H1 (cell line): ENCODE data around the gene FASTK. TPM values are rescaled to one million over a fixed set of nuclear protein-coding genes. Genes with fewer than 3 reads are reported as not detected.
A peak's percentile ranks its signal among the peaks of the same experiment; 100 is the strongest.

Source experiments
- CTCF ChIA-PET: fragments of 300-600 bp; sonication (Branson Sonifier 250); formaldehyde crosslinking; loops from one replicate; lab custom pipeline; 2021; ENCODE audit not compliant: partially characterized antibody; lab: Charles Lee
- POLR2A ChIA-PET: fragments of 300-600 bp; sonication (Branson Sonifier 250); formaldehyde crosslinking; loops from one replicate; lab custom pipeline; 2021; ENCODE audit warnings: inconsistent platforms; ENCODE audit not compliant: partially characterized antibody; lab: Charles Lee
- DNase-seq, 2 experiments: peaks; one replicate each; pipeline versions ENCODE4 v3.0.0 to v3.0.0-alpha.2; 2010 to 2022; ENCODE audit warnings: low spot score in 2 of 2, low read depth in 1 of 2, mixed read lengths in 1 of 2
- FAIRE-seq: peaks from 2 replicates; lab custom pipeline; 2011; peaks lifted over from hg19 to GRCh38; lab: Jason Lieb, UNC
- H2AFZ ChIP-seq: 2 replicates; pipeline ENCODE4 v1.8.1; 2012; ENCODE audit warnings: low read length, inconsistent platforms
- H2AK5ac ChIP-seq: 2 replicates; pipeline ENCODE4 v1.6.1; 2013; ENCODE audit warnings: low read depth, low read length
- H2BK120ac ChIP-seq: replicated peaks from 2 replicates; pipeline ENCODE3; 2013; ENCODE audit warnings: low read depth, low read length, inconsistent platforms
- H2BK12ac ChIP-seq: 2 replicates; pipeline ENCODE4 v1.6.1; 2013; ENCODE audit warnings: low read depth, low read length
- H2BK15ac ChIP-seq: 2 replicates; pipeline ENCODE4 v1.6.1; 2013; ENCODE audit warnings: low read length
- H2BK20ac ChIP-seq: 2 replicates; pipeline ENCODE4 v1.6.1; 2013; ENCODE audit warnings: low read length
- H2BK5ac ChIP-seq: 2 replicates; pipeline ENCODE4 v1.6.1; 2013; ENCODE audit warnings: low read depth, low read length
- H3K14ac ChIP-seq: 2 replicates; pipeline ENCODE4 v1.6.1; 2013; ENCODE audit warnings: inconsistent platforms; ENCODE audit not compliant: insufficient read length
- H3K18ac ChIP-seq: 2 replicates; pipeline ENCODE4 v1.6.1; 2013; ENCODE audit warnings: low read length; ENCODE audit errors: extremely low read depth
- H3K23ac ChIP-seq: 2 replicates; pipeline ENCODE4 v1.6.1; 2013; ENCODE audit warnings: inconsistent platforms; ENCODE audit not compliant: insufficient read length
- H3K23me2 ChIP-seq: 2 replicates; pipeline ENCODE4 v1.6.1; 2013; ENCODE audit warnings: low read depth, low read length
- H3K27ac ChIP-seq: 2 replicates; pipeline ENCODE4 v1.6.1; 2011; ENCODE audit warnings: low read depth, low read length, inconsistent platforms
- H3K27me3 ChIP-seq, 4 experiments: replicated peaks in 1 of 4; 1 replicate in 1 of 4; 2 replicates in 3 of 4; pipeline versions ENCODE4 v1.6.1 to v1.8.1; 2011 to 2013; ENCODE audit warnings: low read length in 3 of 4, mild to moderate bottlenecking in 3 of 4, inconsistent platforms in 2 of 4, mixed read lengths in 2 of 4, moderate library complexity in 1 of 4; ENCODE audit not compliant: control insufficient read depth in 3 of 4, insufficient read depth in 3 of 4; ENCODE audit errors: extremely low read depth in 1 of 4
- H3K36me3 ChIP-seq, 4 experiments: 2 replicates each; pipeline versions ENCODE4 v1.6.1 to v1.8.1; 2011 to 2013; ENCODE audit warnings: mild to moderate bottlenecking in 4 of 4, low read length in 3 of 4, moderate library complexity in 2 of 4, control low read depth in 1 of 4, inconsistent platforms in 1 of 4; ENCODE audit not compliant: insufficient read depth in 4 of 4, control insufficient read depth in 2 of 4
- H3K4ac ChIP-seq: replicated peaks from 2 replicates; pipeline ENCODE3; 2013; ENCODE audit warnings: low read length, low read depth, mixed read lengths, inconsistent platforms; ENCODE audit not compliant: insufficient read length
- H3K4me1 ChIP-seq, 4 experiments: replicated peaks in 1 of 4; 1 replicate in 1 of 4; 2 replicates in 3 of 4; pipeline versions ENCODE4 v1.6.1 to v1.8.1; 2011 to 2013; ENCODE audit warnings: low read length in 3 of 4, inconsistent platforms in 2 of 4, mixed read lengths in 1 of 4; ENCODE audit not compliant: insufficient read depth in 4 of 4, control insufficient read depth in 3 of 4
- H3K4me2 ChIP-seq, 2 experiments: 2 replicates each; pipeline versions ENCODE4 v1.6.1 to v1.8.1; 2011 to 2013; ENCODE audit warnings: low read depth in 2 of 2, low read length in 2 of 2, control low read depth in 1 of 2, inconsistent platforms in 1 of 2, mild to moderate bottlenecking in 1 of 2; ENCODE audit not compliant: insufficient read depth in 1 of 2
- H3K4me3 ChIP-seq, 4 experiments: fragments of 200-600, 300-600 bp in 1 of 4; sonication (generic), shearing (Covaris generic), sonication (Bioruptor Twin) in 1 of 4; 2 replicates each; pipeline versions ENCODE4 v1.5.1 to v1.8.1; 2011 to 2016; ENCODE audit warnings: low read length in 4 of 4, low read depth in 3 of 4, control low read depth in 2 of 4, inconsistent platforms in 2 of 4, mild to moderate bottlenecking in 2 of 4, mixed read lengths in 1 of 4, moderate library complexity in 1 of 4; ENCODE audit not compliant: insufficient read depth in 2 of 4; ENCODE audit errors: extremely low read depth in 1 of 4
- H3K56ac ChIP-seq: replicated peaks from 2 replicates; pipeline ENCODE3; 2013; ENCODE audit warnings: low read depth, mild to moderate bottlenecking, mixed read lengths, low read length, inconsistent platforms; ENCODE audit not compliant: insufficient read length
- H3K79me1 ChIP-seq: 2 replicates; pipeline ENCODE4 v1.6.1; 2013; ENCODE audit warnings: low read depth, low read length, control low read depth
- H3K79me2 ChIP-seq, 2 experiments: 2 replicates each; pipeline versions ENCODE4 v1.6.1 to v1.8.1; 2012 to 2013; ENCODE audit warnings: low read length in 2 of 2, mild to moderate bottlenecking in 2 of 2, inconsistent platforms in 1 of 2; ENCODE audit not compliant: insufficient read depth in 2 of 2, control insufficient read depth in 1 of 2
- H3K9ac ChIP-seq, 4 experiments: replicated peaks in 1 of 4; 1 replicate in 1 of 4; 2 replicates in 3 of 4; pipeline versions ENCODE4 v1.6.1 to v1.8.1; 2011 to 2013; ENCODE audit warnings: low read depth in 3 of 4, low read length in 3 of 4, control low read depth in 2 of 4, mild to moderate bottlenecking in 2 of 4, moderate library complexity in 2 of 4, inconsistent platforms in 1 of 4; ENCODE audit errors: extremely low read depth in 1 of 4
- H3K9me3 ChIP-seq, 2 experiments: 2 replicates each; pipeline versions ENCODE4 v1.6.1 to v1.8.1; 2012 to 2013; ENCODE audit warnings: mild to moderate bottlenecking in 2 of 2, moderate library complexity in 2 of 2, control low read depth in 1 of 2, inconsistent platforms in 1 of 2, low read depth in 1 of 2, low read length in 1 of 2, mixed read lengths in 1 of 2; ENCODE audit not compliant: insufficient read depth in 2 of 2
- H4K20me1 ChIP-seq, 2 experiments: replicated peaks in 1 of 2; 2 replicates each; pipeline versions ENCODE3 to v1.8.1; 2011 to 2013; ENCODE audit warnings: inconsistent platforms in 2 of 2, low read length in 2 of 2, mild to moderate bottlenecking in 1 of 2; ENCODE audit not compliant: insufficient read depth in 2 of 2, control insufficient read depth in 1 of 2
- H4K5ac ChIP-seq: 2 replicates; pipeline ENCODE4 v1.6.1; 2013; ENCODE audit warnings: low read length, low read depth, mixed read lengths, inconsistent platforms; ENCODE audit not compliant: insufficient read length
- H4K8ac ChIP-seq: 2 replicates; pipeline ENCODE4 v1.8.0; 2013; ENCODE audit warnings: mild to moderate bottlenecking, moderate library complexity, low read length, inconsistent platforms; ENCODE audit not compliant: insufficient read depth; ENCODE audit errors: extremely low read depth
- H4K91ac ChIP-seq: replicated peaks from 2 replicates; pipeline ENCODE3; 2013; ENCODE audit warnings: low read length, mixed read lengths, inconsistent platforms; ENCODE audit not compliant: insufficient read length
- ASH2L ChIP-seq: fragments of 200-600, 300-600 bp; sonication (generic); IDR thresholded peaks from one replicate; pipeline ENCODE4 v1.7.1; 2017; ENCODE audit warnings: low read length
- FOSL1 ChIP-seq: IDR thresholded peaks from 2 replicates; pipeline ENCODE4 v1.6.1; 2011; ENCODE audit warnings: mild to moderate bottlenecking, low read depth, low read length, moderate library complexity; ENCODE audit not compliant: insufficient read depth
- KDM1A ChIP-seq: fragments of 200-600, 300-600 bp; sonication (generic); IDR thresholded peaks from 2 replicates; pipeline ENCODE4 v1.7.1; 2016; ENCODE audit warnings: mild to moderate bottlenecking, low read length, borderline replicate concordance
- RNF2 ChIP-seq: fragments of 200-900, 300-1000 bp; sonication (generic); IDR thresholded peaks from 2 replicates; pipeline ENCODE4 v1.7.1; 2016; ENCODE audit warnings: borderline replicate concordance, low read depth, mild to moderate bottlenecking, antibody characterized with exemption, low read length; ENCODE audit not compliant: poor library complexity, severe bottlenecking; ENCODE audit errors: missing control alignments
- RXRA ChIP-seq: IDR thresholded peaks from 2 replicates; pipeline ENCODE4 v1.6.1; 2011; ENCODE audit warnings: low read depth, mild to moderate bottlenecking, low read length, moderate library complexity; ENCODE audit not compliant: insufficient read depth
- SP2 ChIP-seq: IDR thresholded peaks from 2 replicates; pipeline ENCODE4 v1.6.1; 2012; ENCODE audit warnings: mild to moderate bottlenecking, low read length, inconsistent platforms
- WGBS, 2 experiments: shearing (Covaris generic) in 1 of 2; methylation state at CpG; one replicate each; pipeline versions ENCODE4 v1.1.6 to v1.1.7; 2013 to 2015; ENCODE audit warnings: low lambda C conversion rate in 2 of 2, mixed read lengths in 2 of 2, inconsistent platforms in 1 of 2, low coverage in 1 of 2, missing lambda C conversion rate in 1 of 2; ENCODE audit not compliant: insufficient replicate concordance in 2 of 2, insufficient coverage in 1 of 2, insufficient read length in 1 of 2; ENCODE audit errors: extremely low coverage in 1 of 2, missing lambda C conversion rate in 1 of 2; 5-methylcytosine and 5-hydroxymethylcytosine counted together
- polyA plus RNA-seq, 7 experiments: library from polyadenylated mRNA; depleted of rRNA in 3 of 7; stranded (reverse) in 5 of 7; unstranded in 2 of 7; fragments of >200 nt in 5 of 7; fragments of 200-250 nt in 2 of 7; gene quantifications; 1 replicate in 5 of 7; 2 replicates in 1 of 7; 4 replicates in 1 of 7; pipeline versions ENCODE4 v1.2.1 to v1.2.3, GENCODE V29; 2011 to 2013; ENCODE audit warnings: missing spikeins in 2 of 7, mixed read lengths in 2 of 7
- total RNA-seq: library from RNA; stranded (reverse); fragmentation: NEBNext Ultra II Directional; extraction: Animal tissue kit (Norgen Biotek cat#: 25700); gene quantifications from 2 replicates; pipeline ENCODE4 v1.2.1, GENCODE V29; 2021
- TF ChIP-seq, protein P1 (sequence below): IDR thresholded peaks from 2 replicates; pipeline ENCODE4 v1.6.1; 2012; ENCODE audit warnings: inconsistent platforms
- TF ChIP-seq, protein P2 (sequence below): IDR thresholded peaks from 2 replicates; pipeline ENCODE4 v1.6.1; 2011; ENCODE audit warnings: low read depth, mild to moderate bottlenecking, low read length; ENCODE audit not compliant: insufficient read depth

The FASTK gene
- total and polyA plus RNA-seq, 2 of the 8 experiments (the other 6 are each of a cell fraction or from before 2014, with no cell fraction given): 39.4 to 84.0 TPM

DNA sequence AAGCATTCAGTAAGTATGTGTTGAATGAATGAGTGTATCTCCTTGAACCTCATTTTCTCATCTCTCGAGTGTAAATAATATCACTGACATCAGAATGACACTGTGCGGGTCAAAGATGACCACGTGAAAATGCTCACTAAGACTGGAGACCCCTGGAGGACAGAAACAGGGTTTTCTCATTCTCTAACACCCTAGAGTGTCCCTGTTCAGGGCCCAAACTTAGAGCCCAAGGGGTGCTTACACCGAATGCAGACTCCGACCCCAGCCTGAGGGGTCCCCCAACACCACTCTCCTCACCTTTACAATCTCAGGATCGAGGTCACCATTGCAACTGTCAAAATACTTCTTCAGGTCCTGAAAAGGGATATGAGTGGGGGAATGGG is 24.3 kb downstream of the FASTK start:
- H2BK5ac ChIP-seq: no peak overlapping the region
- FAIRE-seq: no peak
- peak overlapping the region; percentile 86 to 98; a peak in 3 of 4 replicates for H3K4me2 ChIP-seq
- no peak overlapping the region for H3K4ac ChIP-seq
- no peak overlapping the region for H3K9ac ChIP-seq
- no peak overlapping the region for H3K18ac ChIP-seq
- H3K79me1 ChIP-seq: 0 out of 2 replicates have a peak, but pooled peaks cover 3% of the 10 kb centered on the region
- H3K27me3 ChIP-seq: peaks cover 0 to 21% (median 7%) of the 10 kb centered on the region in 4 experiments; a peak in 5 of 7 replicates
- H3K14ac ChIP-seq: no peak overlapping the region
- no peaks in the 10 kb centered on the region for H3K36me3 ChIP-seq
- no peak overlapping the region for H4K5ac ChIP-seq
- no peak overlapping the region for H3K56ac ChIP-seq
- no peak overlapping the region; the same call in 1 of the 2 replicates for H4K8ac ChIP-seq
- CTCF ChIA-PET: interaction anchor here (0.9 to 9.7 kb wide), 12 partner anchors 11 to 57 kb away, joined by 3 to 88 read pairs (median 6); no protein-coding TSS in a partner anchor
- H2BK120ac ChIP-seq: no peak overlapping the region
- H3K27ac ChIP-seq: no peak overlapping the region
- no peaks in the 10 kb centered on the region for H3K79me2 ChIP-seq
- H3K23ac ChIP-seq: no peak overlapping the region
- no peak for DNase-seq
- H2AK5ac ChIP-seq: no peak overlapping the region
- H2BK12ac ChIP-seq: no peak overlapping the region
- no peak overlapping the region for H4K91ac ChIP-seq
- H3K23me2 ChIP-seq: peaks cover 21% of the 10 kb centered on the region
- H3K9me3 ChIP-seq: no peaks in the 10 kb centered on the region
- H3K4me1 ChIP-seq: peaks cover 9 to 32% (median 23%) of the 10 kb centered on the region in 4 experiments
- H2BK15ac ChIP-seq: no peak overlapping the region
- POLR2A ChIA-PET: interaction anchor here (1.2 to 2.2 kb wide), 2 partner anchors 9 to 28 kb away, joined by 4 to 7 read pairs; partner anchors contain the start of gene ABCB8
- peak overlapping the region in 1 of 4 experiments; percentile 91; a peak in 1 of 8 replicates for H3K4me3 ChIP-seq
- 81% methylated on average over 6 of the region's 6 CpGs; no CpG with 5 or more reads in 1 of the 2 experiments for WGBS, 2 experiments
- no peak overlapping the region for H2AFZ ChIP-seq
- no peak for TF ChIP-seq RXRA
- no peak for TF ChIP-seq SP2
- no peak for TF ChIP-seq FOSL1
- no peak for TF ChIP-seq ASH2L
- TF ChIP-seq, protein P1, sequence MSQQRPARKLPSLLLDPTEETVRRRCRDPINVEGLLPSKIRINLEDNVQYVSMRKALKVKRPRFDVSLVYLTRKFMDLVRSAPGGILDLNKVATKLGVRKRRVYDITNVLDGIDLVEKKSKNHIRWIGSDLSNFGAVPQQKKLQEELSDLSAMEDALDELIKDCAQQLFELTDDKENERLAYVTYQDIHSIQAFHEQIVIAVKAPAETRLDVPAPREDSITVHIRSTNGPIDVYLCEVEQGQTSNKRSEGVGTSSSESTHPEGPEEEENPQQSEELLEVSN: no peak
- TF ChIP-seq, protein P2, sequence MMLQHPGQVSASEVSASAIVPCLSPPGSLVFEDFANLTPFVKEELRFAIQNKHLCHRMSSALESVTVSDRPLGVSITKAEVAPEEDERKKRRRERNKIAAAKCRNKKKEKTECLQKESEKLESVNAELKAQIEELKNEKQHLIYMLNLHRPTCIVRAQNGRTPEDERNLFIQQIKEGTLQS: no peak
- no peak for TF ChIP-seq RNF2
- no peak for TF ChIP-seq KDM1A
- H2BK20ac ChIP-seq: no peak overlapping the region
- H4K20me1 ChIP-seq: peaks cover 0 to 12% of the 10 kb centered on the region in 2 experiments
